NCI-H2081 treated with DMSO at 0.1 percent for 48 hours (cell line): ENCODE results near the gene MDFIC.

ENCODE experiments used
- DNase-seq: peaks from one replicate; lab custom pipeline; 2025; lab: John Stamatoyannopoulos, UW

The MDFIC gene

DNA sequence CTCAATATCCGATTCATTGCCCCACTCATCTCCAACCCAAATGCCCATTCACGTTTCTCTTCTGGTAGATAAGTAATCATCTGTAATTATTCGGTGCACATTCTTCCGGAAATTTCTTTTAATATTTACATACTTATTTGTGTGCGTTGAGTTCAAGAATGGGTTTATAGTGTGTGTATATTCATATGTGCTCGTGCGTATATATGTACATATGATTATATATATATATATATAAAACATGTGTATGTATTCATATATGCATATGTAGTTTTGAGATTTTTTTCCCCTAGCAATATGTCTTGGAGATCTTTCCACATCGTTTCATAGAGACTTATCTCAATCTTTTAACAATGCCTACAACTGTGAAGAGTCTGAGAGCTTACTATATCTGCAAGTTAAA, 118.2 kb downstream of the MDFIC start:
- no peak for DNase-seq

- DNase-seq = no peak
These were observed 118.6 kb downstream of the MDFIC start for GRCh38 chr7:115040495-115040894.

DNA sequence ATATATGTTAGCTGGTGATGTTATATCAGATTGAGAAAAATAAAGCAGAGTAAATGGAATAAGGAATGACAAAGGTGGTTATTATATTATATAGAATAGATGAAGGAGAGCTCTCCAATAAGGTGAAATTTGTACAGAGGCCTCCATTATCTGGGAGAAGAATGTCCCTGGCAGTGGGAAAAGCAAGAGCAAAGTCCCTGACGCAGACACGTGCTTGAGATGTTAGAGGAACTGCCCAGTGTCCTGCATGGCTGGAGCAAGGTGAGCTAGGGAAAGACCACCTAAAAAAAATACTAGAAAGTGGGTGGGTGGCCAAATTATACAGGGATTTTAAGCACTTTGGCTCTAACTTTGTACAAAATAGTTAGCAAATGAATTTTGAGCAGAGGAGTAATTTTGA, 120.7 kb downstream of the MDFIC start:
- no peak for DNase-seq

DNA sequence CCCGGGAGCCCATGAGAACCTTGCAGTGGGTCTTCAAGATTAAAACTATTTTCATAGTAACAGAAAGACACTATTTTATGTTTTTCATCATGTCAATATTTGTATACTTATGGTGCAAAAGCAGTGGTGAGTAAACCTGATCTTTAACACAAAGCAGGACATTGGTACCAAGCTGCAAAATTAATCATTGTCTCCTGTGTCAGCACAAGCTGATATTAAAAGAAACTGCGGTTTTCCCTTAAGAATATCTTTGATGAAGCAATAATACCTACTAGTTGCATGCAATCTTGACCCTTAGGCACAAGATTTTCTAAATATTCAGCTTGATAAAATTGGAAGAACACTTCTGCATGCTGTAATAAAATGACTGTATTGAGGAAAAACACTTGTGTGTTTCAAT, 121.7 kb downstream of the MDFIC start:
- DNase-seq = no peak

GRCh38 chr7:115044224-115044623, 122.3 kb downstream of the MDFIC start:
- DNase-seq = no peak

GRCh38 chr7:115047958-115048720, 126.2 kb downstream of the MDFIC start:
- no peak for DNase-seq

DNA sequence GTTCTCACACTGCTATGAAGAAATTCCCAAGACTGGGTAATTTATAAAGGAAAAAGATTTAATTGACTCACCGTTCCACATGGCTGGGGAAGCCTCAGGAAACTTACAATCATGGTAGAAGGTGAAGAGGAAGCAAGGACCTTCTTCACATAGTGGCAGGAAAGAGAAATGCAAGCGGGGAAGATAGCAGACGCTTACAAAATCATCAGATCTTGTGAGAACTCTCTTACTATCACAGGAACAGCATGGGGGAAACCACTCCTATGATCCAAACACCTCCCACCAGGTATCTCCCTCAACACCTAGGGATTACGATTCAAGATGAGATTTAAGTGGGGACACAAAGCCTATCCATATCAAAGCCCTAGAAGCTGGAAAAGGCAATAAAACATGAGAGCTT, 130.8 kb downstream of the MDFIC start:
- DNase-seq = no peak

DNA sequence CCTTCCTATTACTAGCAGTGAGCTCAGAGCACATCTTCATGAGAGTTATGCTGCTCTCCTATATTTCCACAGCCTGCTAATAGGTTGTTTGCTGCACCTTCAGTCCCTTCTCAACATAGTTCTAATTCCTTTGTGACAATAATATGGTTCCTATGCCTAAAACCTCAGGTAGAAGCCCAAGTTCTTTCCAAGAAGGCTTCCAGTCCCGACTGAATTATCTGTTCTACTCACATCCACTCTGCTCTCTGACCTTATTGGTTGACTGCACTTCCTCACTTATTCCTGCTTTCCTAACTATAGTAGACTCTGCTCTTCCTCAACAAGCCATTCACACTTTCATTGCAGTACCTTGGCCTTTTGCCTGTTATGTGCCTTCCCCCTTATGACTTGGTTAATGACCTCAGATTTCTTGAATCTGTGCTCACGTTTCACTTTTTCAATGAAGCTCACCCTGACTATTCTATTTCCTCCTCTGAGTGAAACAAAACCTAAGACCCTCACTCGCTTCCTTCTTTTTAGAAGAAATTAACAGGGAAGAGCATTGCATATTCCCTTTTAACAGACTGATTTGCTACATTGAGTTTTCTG, 132.7 kb downstream of the MDFIC start:
- no peak for DNase-seq

DNA sequence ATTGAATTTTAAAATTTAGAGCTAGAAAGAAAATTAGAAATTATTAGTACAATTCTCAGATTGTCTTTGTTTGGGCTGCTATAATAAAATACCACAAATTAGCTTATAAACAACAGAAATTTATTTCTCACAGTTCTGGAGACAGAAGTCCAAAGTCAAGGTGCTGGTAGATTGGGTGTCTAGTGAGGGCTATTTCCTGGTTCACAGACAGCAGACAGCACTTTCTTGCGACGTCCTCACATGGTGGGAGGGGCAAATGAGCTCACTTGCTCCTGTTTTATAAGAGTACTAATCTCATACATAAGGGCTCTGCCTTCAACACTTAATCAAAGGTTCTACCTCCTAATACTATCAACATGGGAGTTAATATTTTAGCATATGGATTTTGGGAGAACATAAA, 134.1 kb downstream of the MDFIC start:
- no peak for DNase-seq

DNA sequence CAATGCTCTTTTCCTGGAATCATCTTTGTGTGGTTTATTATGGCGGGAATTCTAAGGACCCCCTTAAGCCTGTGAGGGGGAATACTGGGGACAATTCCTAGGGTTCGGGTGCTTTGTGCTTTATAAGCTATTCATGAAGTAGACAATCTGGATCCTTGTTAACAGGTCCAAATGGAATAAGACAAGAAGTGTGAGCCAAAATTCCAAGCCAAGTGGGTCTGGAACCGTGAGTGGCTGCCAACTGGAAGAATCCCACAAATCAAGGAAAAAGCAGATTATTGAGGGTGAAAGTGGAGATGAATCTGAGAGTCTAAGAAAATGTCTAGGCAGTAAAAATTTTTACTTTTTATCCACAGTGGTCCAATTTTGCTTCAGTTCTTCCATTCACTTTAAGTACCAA, 136.8 kb downstream of the MDFIC start:
- DNase-seq = no peak

DNA sequence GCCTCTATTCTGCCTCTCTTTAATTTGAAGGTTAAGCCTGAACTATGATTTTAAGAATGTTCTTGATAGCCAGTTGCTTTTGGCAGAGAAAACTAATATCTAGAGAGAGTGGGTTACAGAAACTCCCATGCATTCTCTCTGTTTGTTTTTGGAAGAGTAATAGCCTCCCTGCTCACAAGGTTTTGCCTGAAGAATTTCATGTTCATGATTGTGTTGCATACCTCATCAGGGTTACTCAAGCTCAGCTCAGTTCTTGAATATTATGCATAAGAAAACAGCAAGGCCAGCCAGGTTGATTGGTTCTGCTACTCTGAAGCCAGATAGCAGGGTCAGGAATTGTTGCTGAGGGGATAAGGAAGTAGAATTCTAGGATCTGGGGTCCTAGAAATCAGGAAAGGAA, 137.4 kb downstream of the MDFIC start:
- no peak for DNase-seq

DNA sequence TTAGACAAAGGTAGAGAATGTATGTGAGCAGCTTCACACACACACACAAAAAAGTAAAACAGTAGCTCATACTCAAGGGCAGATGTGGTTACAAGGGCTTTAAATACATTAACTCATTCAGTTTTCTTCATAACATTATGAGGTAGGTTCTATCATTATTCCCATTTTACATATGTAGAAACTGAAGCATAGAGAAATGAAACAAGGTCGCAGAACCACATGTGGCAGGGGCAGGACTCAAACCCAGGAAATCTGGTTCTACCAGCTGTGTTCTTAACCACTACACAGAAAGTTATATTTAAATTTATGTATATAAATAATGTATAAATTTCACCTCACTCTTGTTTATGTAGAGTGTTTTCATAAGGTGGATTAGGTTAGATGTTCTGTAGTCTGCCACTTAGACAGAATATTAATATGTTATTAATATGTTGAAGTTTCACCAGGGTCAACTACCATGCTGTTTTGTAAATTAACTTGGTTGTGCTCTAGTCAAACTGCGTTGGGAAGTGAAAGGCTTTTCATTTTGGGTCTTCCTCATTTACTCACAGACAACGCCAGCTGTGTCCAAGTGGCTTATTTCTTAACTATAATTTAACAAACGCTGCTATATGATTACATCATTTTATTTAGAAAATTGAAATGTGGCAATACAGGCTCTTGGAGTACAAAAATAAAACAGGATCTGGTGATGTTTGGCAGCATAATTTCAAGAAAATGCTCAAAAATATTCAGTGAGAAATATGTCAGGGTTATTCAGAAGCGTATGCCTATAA, 138.4 kb downstream of the MDFIC start:
- no peak for DNase-seq

GRCh38 chr7:115066050-115066449, 144.2 kb downstream of the MDFIC start:
- DNase-seq = no peak

GRCh38 chr7:115066634-115067033, 144.7 kb downstream of the MDFIC start:
- DNase-seq = no peak

GRCh38 chr7:115068220-115068619, 146.3 kb downstream of the MDFIC start:
- DNase-seq = no peak
